Left lobe of liver (tissue), 1 donor: ENCODE measurements around the gene DCP1A. TPM values are rescaled to one million over a fixed set of nuclear protein-coding genes. Genes with fewer than 3 reads are reported as not detected.

Experiments
- total RNA-seq: library from RNA; stranded (reverse); gene quantifications from one replicate; pipeline ENCODE4 v1.2.1, GENCODE V29; 2021
- donor health status: DM: no; HTN: yes; CAD: no.

Gene DCP1A
- total RNA-seq, 1 donor from 2014 or later: 5.9 TPM

Other genes with a start within 250 kb of the DCP1A start
- gene RFT1, start 217.1 kb downstream of the DCP1A start, total RNA-seq: 11.8 TPM
- gene PRKCD, start 186.3 kb downstream of the DCP1A start, total RNA-seq: 4.6 TPM
- gene TKT, start 91.5 kb downstream of the DCP1A start, total RNA-seq: 109 TPM
- gene CACNA1D, start 147.1 kb upstream of the DCP1A start, total RNA-seq: 8.0 TPM